Mesenchymal stem cell (in vitro differentiated cells and primary cell): ENCODE measurements around the gene GJA3.

ENCODE experiments used
- DNase-seq: peaks from one replicate; pipeline ENCODE4 v3.0.0-alpha.2; 2013
- H2AFZ ChIP-seq: one replicate; pipeline ENCODE4 v1.6.1; 2013; ENCODE audit warnings: low read depth, mild to moderate bottlenecking, control low read depth, inconsistent platforms, low read length, moderate library complexity
- H2AK5ac ChIP-seq: 2 replicates; pipeline ENCODE4 v1.6.1; 2013; ENCODE audit warnings: low read length, moderate library complexity, mild to moderate bottlenecking, inconsistent platforms; ENCODE audit not compliant: severe bottlenecking
- H2BK120ac ChIP-seq: one replicate; pipeline ENCODE4 v1.6.1; 2013; ENCODE audit warnings: low read depth, mild to moderate bottlenecking, inconsistent platforms, low read length, moderate library complexity
- H2BK12ac ChIP-seq, 2 experiments: one replicate each; pipeline ENCODE4 v1.6.1; 2013; ENCODE audit warnings: inconsistent platforms in 2 of 2, low read length in 2 of 2, mild to moderate bottlenecking in 2 of 2, moderate library complexity in 2 of 2, control low read depth in 1 of 2
- H2BK15ac ChIP-seq: one replicate; pipeline ENCODE4 v1.6.1; 2013; ENCODE audit warnings: mild to moderate bottlenecking, low read depth, inconsistent platforms; ENCODE audit not compliant: poor library complexity, severe bottlenecking
- H2BK5ac ChIP-seq: 2 replicates; pipeline ENCODE4 v1.6.1; 2013; ENCODE audit warnings: low read depth, mild to moderate bottlenecking, low read length, control low read depth, inconsistent platforms; ENCODE audit not compliant: poor library complexity, severe bottlenecking
- H3K14ac ChIP-seq, 2 experiments: one replicate each; pipeline ENCODE4 v1.6.1; 2013; ENCODE audit warnings: inconsistent platforms in 2 of 2, low read length in 2 of 2, control low read depth in 1 of 2, mild to moderate bottlenecking in 1 of 2, moderate library complexity in 1 of 2
- H3K18ac ChIP-seq, 2 experiments: one replicate each; pipeline ENCODE4 v1.6.1; 2013; ENCODE audit warnings: inconsistent platforms in 2 of 2, low read length in 2 of 2, control low read depth in 1 of 2, low read depth in 1 of 2, mild to moderate bottlenecking in 1 of 2
- H3K23ac ChIP-seq, 2 experiments: one replicate each; pipeline ENCODE4 v1.6.1; 2013; ENCODE audit warnings: inconsistent platforms in 2 of 2, low read length in 2 of 2, mild to moderate bottlenecking in 2 of 2, moderate library complexity in 2 of 2, control low read depth in 1 of 2
- H3K27ac ChIP-seq: 2 replicates; pipeline ENCODE4 v1.5.1; 2013; ENCODE audit warnings: mild to moderate bottlenecking, moderate library complexity, low read length, control low read depth, inconsistent platforms; ENCODE audit not compliant: poor library complexity, severe bottlenecking
- H3K27me3 ChIP-seq, 2 experiments: 2 replicates each; pipeline versions ENCODE4 v1.6.1 to v1.7.0; 2013; ENCODE audit warnings: low read length in 2 of 2, mild to moderate bottlenecking in 2 of 2, moderate library complexity in 2 of 2, control low read depth in 1 of 2, inconsistent platforms in 1 of 2; ENCODE audit not compliant: control insufficient read depth in 1 of 2, insufficient read depth in 1 of 2
- H3K36me3 ChIP-seq, 2 experiments: 2 replicates each; pipeline versions ENCODE4 v1.6.1 to v1.7.0; 2013; ENCODE audit warnings: low read length in 2 of 2, control low read depth in 1 of 2, inconsistent platforms in 1 of 2, low read depth in 1 of 2, mild to moderate bottlenecking in 1 of 2; ENCODE audit not compliant: insufficient read depth in 2 of 2, control insufficient read depth in 1 of 2
- H3K4ac ChIP-seq, 2 experiments: one replicate each; pipeline ENCODE4 v1.6.1; 2013; ENCODE audit warnings: inconsistent platforms in 2 of 2, low read length in 2 of 2, mild to moderate bottlenecking in 2 of 2, moderate library complexity in 2 of 2, control low read depth in 1 of 2, low read depth in 1 of 2
- H3K4me1 ChIP-seq: 2 replicates; pipeline ENCODE4 v1.6.1; 2013; ENCODE audit warnings: low read depth, low read length, control low read depth; ENCODE audit not compliant: control insufficient read depth, insufficient read depth
- H3K4me2 ChIP-seq: 2 replicates; pipeline ENCODE4 v1.6.1; 2013; ENCODE audit warnings: low read length, mild to moderate bottlenecking, inconsistent platforms; ENCODE audit not compliant: poor library complexity, severe bottlenecking
- H3K4me3 ChIP-seq, 2 experiments: 2 replicates each; pipeline versions ENCODE4 v1.5.1 to v1.7.0; 2013; ENCODE audit warnings: low read length in 2 of 2, mild to moderate bottlenecking in 2 of 2, control low read depth in 1 of 2, low read depth in 1 of 2; ENCODE audit not compliant: insufficient read depth in 1 of 2
- H3K79me1 ChIP-seq: replicated peaks from 2 replicates; pipeline ENCODE4 v1.6.1; 2013; ENCODE audit warnings: mild to moderate bottlenecking, control low read depth, low read length, inconsistent platforms; ENCODE audit not compliant: poor library complexity, severe bottlenecking
- H3K9ac ChIP-seq: 2 replicates; pipeline ENCODE4 v1.7.0; 2013; ENCODE audit warnings: mild to moderate bottlenecking, low read length, moderate library complexity
- H3K9me3 ChIP-seq: 2 replicates; pipeline ENCODE4 v1.7.0; 2013; ENCODE audit warnings: mild to moderate bottlenecking, low read length; ENCODE audit not compliant: control insufficient read depth
- H4K8ac ChIP-seq: one replicate; pipeline ENCODE4 v1.6.1; 2013; ENCODE audit warnings: inconsistent platforms, mild to moderate bottlenecking, low read length, moderate library complexity
- H4K91ac ChIP-seq: one replicate; pipeline ENCODE4 v1.6.1; 2013; ENCODE audit warnings: mild to moderate bottlenecking, low read length, inconsistent platforms
- WGBS: methylation state at CpG from one replicate; pipeline ENCODE4 v1.1.7; 2013; ENCODE audit warnings: mixed read lengths; 5-methylcytosine and 5-hydroxymethylcytosine counted together

GJA3 gene

GRCh38 chr13:20161275-20161950 lies 561 bp upstream of the GJA3 start:
- Histone ChIP-seq H3K27me3 (peaks cover 33 to 59% of the 10 kb centered on the region in 2 experiments), H2AFZ (peak overlapping the region; percentile 39), H2BK12ac (no peak overlapping the region), H4K8ac (peak overlapping the region; percentile 9), H3K4me1 (peaks cover 16% of the 10 kb centered on the region), H2BK15ac (no peak overlapping the region), H3K4ac (no peak overlapping the region), H3K9ac (no peak overlapping the region), H3K9me3 (no peaks in the 10 kb centered on the region), H3K27ac (no peak overlapping the region), H3K36me3 (peaks cover 0 to 7% of the 10 kb centered on the region in 2 experiments), H4K91ac (no peak overlapping the region), H2AK5ac (no peak overlapping the region), H2BK120ac (no peak overlapping the region), H3K18ac (peak overlapping the region in 1 of 2 experiments; percentile 56), H3K79me1 (no peaks in the 10 kb centered on the region), H3K4me2 (peak overlapping the region; percentile 72), H2BK5ac (no peak overlapping the region), H3K4me3 (peak overlapping the region; percentile 64 to 75), H3K14ac (no peak overlapping the region), H3K23ac (peak overlapping the region in 1 of 2 experiments; percentile 40)
- WGBS: 6% methylated on average over 71 of the region's 79 CpGs
- no peak for DNase-seq

DNA sequence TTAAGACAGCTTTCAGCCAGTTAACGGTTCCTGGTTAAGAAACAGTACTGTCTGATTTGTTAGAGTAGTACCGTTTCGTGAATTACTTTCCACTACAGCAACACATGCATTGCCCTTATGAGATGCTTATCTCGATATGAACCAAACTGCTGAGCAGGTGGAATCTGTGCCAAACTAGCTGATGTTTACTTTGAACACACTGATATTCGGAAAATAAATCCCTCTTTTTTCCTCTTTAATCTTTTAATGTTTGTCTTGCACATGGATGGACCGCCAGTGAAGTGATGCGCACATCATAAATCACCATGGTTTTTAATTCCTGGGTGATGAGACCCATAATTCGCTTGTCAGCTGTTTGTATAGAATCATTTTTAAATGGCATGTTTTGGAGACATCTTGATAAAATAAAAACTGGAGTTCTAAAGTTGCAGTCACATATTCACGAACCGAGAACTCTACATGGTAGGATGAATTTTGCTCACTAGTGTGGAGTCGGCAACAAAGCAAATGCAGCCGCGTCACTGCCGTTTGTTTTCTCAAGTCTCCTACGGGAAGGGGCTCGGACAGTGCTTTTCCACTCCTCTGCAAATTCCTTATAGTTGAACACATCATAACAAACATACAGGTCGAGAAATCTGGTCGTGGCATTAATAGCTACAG lies 1.1 kb downstream of the GJA3 start:
- Histone ChIP-seq H4K91ac (no peak overlapping the region), H2BK12ac (no peak overlapping the region), H2AK5ac (no peak overlapping the region), H3K36me3 (peaks cover 0 to 7% of the 10 kb centered on the region in 2 experiments), H3K79me1 (no peaks in the 10 kb centered on the region), H3K18ac (no peak overlapping the region), H2BK5ac (no peak overlapping the region), H3K14ac (no peak overlapping the region), H3K9ac (peak overlapping the region; percentile 43), H2BK15ac (no peak overlapping the region), H3K4me1 (peaks cover 16% of the 10 kb centered on the region), H3K4ac (no peak overlapping the region), H3K4me3 (peak overlapping the region in 1 of 2 experiments; percentile 75), H4K8ac (no peak overlapping the region), H2AFZ (no peak overlapping the region), H3K27me3 (peaks cover 27 to 53% of the 10 kb centered on the region in 2 experiments), H3K23ac (no peak overlapping the region), H3K4me2 (peak overlapping the region; percentile 72), H3K9me3 (no peaks in the 10 kb centered on the region), H3K27ac (no peak overlapping the region), H2BK120ac (no peak overlapping the region)
- WGBS: 59% methylated on average over 14 of the region's 18 CpGs
- no peak for DNase-seq

DNA sequence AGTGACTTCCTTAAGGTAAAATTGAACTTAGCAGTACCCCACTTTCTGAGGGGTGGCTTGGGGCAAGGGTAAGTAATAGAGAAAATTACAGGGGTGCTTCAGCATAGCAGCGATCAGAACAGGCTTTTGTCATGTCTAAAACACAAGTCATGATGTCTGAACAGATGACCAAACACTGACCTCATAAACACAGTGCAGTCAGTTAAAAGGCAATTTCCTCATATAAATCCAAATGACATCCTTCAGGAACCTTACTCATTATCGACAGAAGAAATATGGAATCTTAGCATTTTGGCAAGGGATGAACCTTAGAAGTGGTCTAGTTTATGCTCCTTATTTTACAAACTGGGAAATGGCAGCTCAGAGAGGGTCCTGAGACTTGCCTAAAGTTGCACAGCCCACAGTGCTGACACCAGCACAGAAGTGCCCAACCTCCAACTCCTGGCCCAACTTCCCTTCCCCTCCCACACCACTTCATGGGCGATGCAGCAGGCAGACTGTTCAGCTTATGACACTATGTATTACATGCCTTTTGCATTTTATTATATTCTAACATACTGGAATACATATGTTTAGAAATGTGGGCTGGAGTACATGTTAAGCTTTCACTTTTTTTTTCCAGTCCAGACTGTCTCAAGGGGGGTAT lies 3.6 kb downstream of the GJA3 start:
- Histone ChIP-seq H3K4me3 (no peak overlapping the region), H3K9ac (no peak overlapping the region), H3K4me2 (no peak overlapping the region), H3K4ac (no peak overlapping the region), H3K23ac (no peak overlapping the region), H2BK12ac (no peak overlapping the region), H3K14ac (no peak overlapping the region), H4K91ac (no peak overlapping the region), H2AK5ac (no peak overlapping the region), H3K27ac (no peak overlapping the region), H2AFZ (no peak overlapping the region), H3K18ac (no peak overlapping the region), H3K4me1 (peaks cover 16% of the 10 kb centered on the region), H2BK120ac (no peak overlapping the region), H2BK15ac (no peak overlapping the region), H4K8ac (no peak overlapping the region), H3K36me3 (peaks cover 0 to 7% of the 10 kb centered on the region in 2 experiments), H3K79me1 (no peaks in the 10 kb centered on the region), H3K27me3 (peaks cover 27 to 68% of the 10 kb centered on the region in 2 experiments), H3K9me3 (no peaks in the 10 kb centered on the region), H2BK5ac (no peak overlapping the region)
- DNase-seq: no peak
- 84% methylated on average over 2 of the region's 3 CpGs for WGBS

- no peaks in the 10 kb centered on the region for H3K79me1 ChIP-seq
- DNase-seq: no peak
- no peak overlapping the region for H4K91ac ChIP-seq
- H3K9me3 ChIP-seq: no peaks in the 10 kb centered on the region
- H2BK15ac ChIP-seq: no peak overlapping the region
- H2BK12ac ChIP-seq: no peak overlapping the region
- H3K4me2 ChIP-seq: no peak overlapping the region
- no peak overlapping the region for H3K4me3 ChIP-seq
- H3K27me3 ChIP-seq: peaks cover 26 to 68% of the 10 kb centered on the region in 2 experiments
- peaks cover 0 to 7% of the 10 kb centered on the region in 2 experiments for H3K36me3 ChIP-seq
- no peak overlapping the region for H4K8ac ChIP-seq
- no peak overlapping the region for H2AFZ ChIP-seq
- no peak overlapping the region for H3K27ac ChIP-seq
- H3K4me1 ChIP-seq: peaks cover 14% of the 10 kb centered on the region
- no peak overlapping the region for H2BK5ac ChIP-seq
- 20% methylated on average over 1 of the region's 2 CpGs for WGBS
- H3K14ac ChIP-seq: no peak overlapping the region
- H3K18ac ChIP-seq: no peak overlapping the region
- no peak overlapping the region for H3K4ac ChIP-seq
- no peak overlapping the region for H2AK5ac ChIP-seq
- H3K9ac ChIP-seq: no peak overlapping the region
- no peak overlapping the region for H2BK120ac ChIP-seq
- no peak overlapping the region for H3K23ac ChIP-seq
Observed at GRCh38 chr13:20156702-20157101, 4.2 kb downstream of the GJA3 start.
